Middle frontal gyrus (tissue), 1 donor: Measurements from ENCODE around the gene CFAP221.

Experiments
- DNase-seq: peaks from one replicate; pipeline ENCODE4 v3.0.0-alpha.2; 2015; ENCODE audit warnings: low spot score; ENCODE audit errors: extremely low spot score

Gene CFAP221

GRCh38 chr2:119544075-119544938 lies at the start of gene CFAP221:
TSS of gene CFAP221 (plus strand) at chr2:119544449. CDS start at chr2:119546132, 1,683 bp downstream.
- DNase-seq, result peak; percentile 53

- DNase-seq, result no peak
Measured at GRCh38 chr2:119495948-119496347, 48.3 kb upstream of the CFAP221 start.

GRCh38 chr2:119496682-119497081 lies 47.6 kb upstream of the CFAP221 start:
- no peak for DNase-seq

- DNase-seq, result no peak
Measured at GRCh38 chr2:119508756-119509155, 35.5 kb upstream of the CFAP221 start.

GRCh38 chr2:119511989-119512388 lies 32.3 kb upstream of the CFAP221 start:
- DNase-seq, result no peak

- DNase-seq, result no peak
Measured at GRCh38 chr2:119512946-119513345, 31.3 kb upstream of the CFAP221 start.

- DNase-seq, result no peak
Measured at GRCh38 chr2:119513832-119514231, 30.4 kb upstream of the CFAP221 start.

GRCh38 chr2:119516121-119516520 lies 28.1 kb upstream of the CFAP221 start:
- no peak for DNase-seq

- no peak for DNase-seq
Measured at GRCh38 chr2:119517433-119517832, 26.8 kb upstream of the CFAP221 start.

GRCh38 chr2:119518401-119519056 lies 25.7 kb upstream of the CFAP221 start:
- DNase-seq, result no peak

- no peak for DNase-seq
Measured at GRCh38 chr2:119519057-119519408, 25.2 kb upstream of the CFAP221 start.

- DNase-seq, result no peak
Measured at GRCh38 chr2:119520696-119521432, 23.4 kb upstream of the CFAP221 start.

- DNase-seq, result no peak
Measured at GRCh38 chr2:119521433-119522050, 22.7 kb upstream of the CFAP221 start.

- DNase-seq, result no peak
Measured at GRCh38 chr2:119522671-119523070, 21.6 kb upstream of the CFAP221 start.

GRCh38 chr2:119523383-119523951 lies 20.8 kb upstream of the CFAP221 start:
- DNase-seq, result no peak

GRCh38 chr2:119523952-119524694 lies 20.1 kb upstream of the CFAP221 start, which contains the start of gene SCTR:
TSS of gene SCTR (minus strand) at chr2:119524483. CDS start at chr2:119524226, 257 bp downstream.
- DNase-seq, result no peak

GRCh38 chr2:119525614-119526013 lies 18.6 kb upstream of the CFAP221 start:
- DNase-seq, result no peak

- DNase-seq, result no peak
Measured at GRCh38 chr2:119527999-119528398, 16.2 kb upstream of the CFAP221 start.

GRCh38 chr2:119531292-119531691 lies 13.0 kb upstream of the CFAP221 start:
- no peak for DNase-seq

- no peak for DNase-seq
Measured at GRCh38 chr2:119533560-119533959, 10.7 kb upstream of the CFAP221 start.
